ENCODE measurements around the gene AXL. TPM values are rescaled to one million over a fixed set of nuclear protein-coding genes. Genes with fewer than 3 reads are reported as not detected.

The AXL gene
- total and polyA plus RNA-seq, 9 of the 15 experiments (the other 6 are each of a cell fraction or from before 2014, with no cell fraction given) = 0.80 to 6.6 (median 1.6) TPM

- peak in 1 of 2 experiments; percentile 43 for TF ChIP-seq E2F6 (IDR thresholded peaks at IDR 0.05; ENCODE audit: borderline replicate concordance in 1 of 2, extremely low read depth in 1 of 2, insufficient read depth in 1 of 2, insufficient read length in 1 of 2, low read depth in 1 of 2, low read length in 1 of 2, poor library complexity in 1 of 2, severe bottlenecking in 1 of 2)
- TF ChIP-seq ATF3 (IDR thresholded peaks at IDR 0.05) = no peak
- TF ChIP-seq ATF3 (CRISPR knock-in tag; conservative IDR thresholded peaks at IDR 0.05) = no peak
- TF ChIP-seq PREB (CRISPR knock-in tag; IDR thresholded peaks at IDR 0.05) = no peak
- TF ChIP-seq FOXK1 (CRISPR knock-in tag; IDR thresholded peaks at IDR 0.05; ENCODE audit: borderline replicate concordance) = no peak
- no peak for TF ChIP-seq ZNF740 (CRISPR knock-in tag; IDR thresholded peaks at IDR 0.05)
- TF ChIP-seq ZNF740 (tag; IDR thresholded peaks at IDR 0.05) = no peak
- peak; percentile 44; the same call in 1 of the 2 replicates for TF ChIP-seq VEZF1 (CRISPR knock-in tag; IDR thresholded peaks at IDR 0.05)
- TF ChIP-seq ZNF184 (CRISPR knock-in tag; IDR thresholded peaks at IDR 0.05) = no peak
- no peak for TF ChIP-seq THAP7 (CRISPR knock-in tag; IDR thresholded peaks at IDR 0.05)
- peak; percentile 54 to 64 for TF ChIP-seq NRF1 (conservative IDR thresholded peaks at IDR 0.05 in 1 of 2, IDR thresholded peaks at IDR 0.05 in 1 of 2)
- no peak for TF ChIP-seq ZBTB11 (CRISPR knock-in tag; IDR thresholded peaks at IDR 0.05)
- TF ChIP-seq ZNF133 (CRISPR knock-in tag; IDR thresholded peaks at IDR 0.05) = no peak
- TF ChIP-seq NR2C1 (IDR thresholded peaks at IDR 0.05) = no peak
- no peak for TF ChIP-seq NR2C1 (tag; IDR thresholded peaks at IDR 0.05)
Measured at GRCh38 chr19:41192574-41193429, 26.2 kb upstream of the AXL start, which contains the start of gene CYP2S1 (continued).
